DMS53 (cell line): ENCODE data around the gene CAMTA1.
A peak's percentile ranks its signal among the peaks of the same experiment; 100 is the strongest.

Experiments
- DNase-seq: peaks from one replicate; lab custom pipeline; 2025; lab: John Stamatoyannopoulos, UW

CAMTA1 gene

DNA sequence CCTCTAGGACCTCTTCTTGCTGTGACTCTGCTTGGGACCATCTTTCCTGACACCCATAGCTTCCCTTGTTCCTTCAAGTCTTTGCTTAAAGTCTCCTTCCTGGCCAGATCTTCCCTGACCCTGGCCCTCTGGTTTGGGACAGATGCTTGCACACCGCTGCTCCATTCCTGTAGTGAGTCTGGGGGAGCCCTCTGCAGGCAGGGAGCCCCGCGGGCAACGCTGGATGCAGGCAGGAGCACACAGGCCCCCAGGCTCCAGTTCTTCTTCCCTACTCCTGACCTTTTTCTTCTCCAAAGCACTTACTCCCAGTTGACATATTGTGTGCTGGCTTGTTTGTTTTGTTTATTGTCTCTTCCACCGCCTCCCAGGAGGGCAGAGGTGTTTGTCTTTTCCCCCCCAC, 413.4 kb downstream of the CAMTA1 start:
- no peak for DNase-seq

DNA sequence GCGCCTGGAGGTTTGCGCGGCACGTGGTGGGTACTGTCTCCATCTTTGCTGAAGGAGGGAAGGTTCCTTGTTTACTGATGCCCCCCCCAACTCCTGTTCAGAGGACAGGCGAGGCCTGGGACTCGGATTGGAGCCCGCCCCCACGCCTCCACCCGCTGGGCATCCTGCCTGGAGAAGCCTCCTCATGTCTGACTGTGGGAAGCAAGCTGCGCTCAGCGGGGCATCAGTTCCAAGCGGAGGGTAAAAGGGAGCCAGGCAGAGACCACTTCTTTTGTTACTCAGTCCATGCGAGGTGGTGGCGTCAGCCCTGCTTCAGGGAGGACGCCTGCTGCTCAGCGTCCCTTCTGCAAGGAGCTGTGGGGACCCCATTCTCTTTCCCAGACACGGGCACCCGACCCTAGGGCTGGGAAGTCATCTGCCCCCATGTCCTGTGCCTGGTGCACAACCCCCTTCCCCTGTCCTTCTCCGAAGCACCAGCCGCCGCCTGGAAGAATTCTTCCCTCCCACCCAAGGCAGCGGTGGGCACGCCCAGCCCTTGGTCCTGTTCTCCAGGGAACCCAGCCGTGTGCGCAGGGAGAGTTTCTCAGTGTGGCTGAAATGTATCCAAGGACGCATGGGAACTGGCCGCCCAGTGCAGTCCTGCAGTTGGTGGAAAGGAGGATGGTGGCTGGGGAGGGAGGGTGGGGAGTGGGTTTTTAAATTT, 414.0 kb downstream of the CAMTA1 start:
- no peak for DNase-seq

- peak; percentile 90 for DNase-seq
Observed at GRCh38 chr1:7207875-7208646, 422.8 kb downstream of the CAMTA1 start.

DNA sequence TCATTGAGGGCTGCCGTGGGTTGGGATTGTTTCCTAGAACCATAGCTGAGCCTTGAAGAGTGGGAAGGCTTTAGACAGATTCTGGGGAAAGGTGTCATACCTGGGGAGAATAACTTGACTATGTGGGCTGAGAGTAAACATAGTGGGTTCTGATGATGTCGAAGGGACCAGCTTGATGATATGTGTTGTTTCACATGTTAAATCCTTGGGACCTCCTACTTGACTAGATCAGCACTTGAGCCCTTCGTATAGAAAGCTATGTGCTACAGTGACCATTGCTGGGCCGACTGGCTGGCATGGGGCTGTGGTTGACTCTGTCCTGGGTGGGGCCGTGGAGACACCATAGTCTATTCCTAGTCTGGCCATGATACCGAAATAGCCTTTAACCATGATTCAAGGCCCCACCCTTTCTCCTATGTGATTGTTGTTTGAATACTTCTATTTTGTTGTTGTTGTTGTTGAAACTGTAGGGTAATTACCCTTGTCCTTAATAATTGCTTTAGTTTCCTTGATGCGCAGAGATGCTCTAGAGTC, 423.5 kb downstream of the CAMTA1 start:
- DNase-seq = no peak

- DNase-seq = no peak
Observed at GRCh38 chr1:7209336-7209735, 424.1 kb downstream of the CAMTA1 start.

GRCh38 chr1:7218210-7218832, 433.1 kb downstream of the CAMTA1 start:
- DNase-seq = peak; percentile 72

GRCh38 chr1:7219031-7219430, 433.8 kb downstream of the CAMTA1 start:
- DNase-seq = peak; percentile 55

- no peak for DNase-seq
Observed at GRCh38 chr1:7220007-7220406, 434.8 kb downstream of the CAMTA1 start.

- no peak for DNase-seq
Observed at GRCh38 chr1:7220712-7221252, 435.5 kb downstream of the CAMTA1 start.

GRCh38 chr1:7221826-7222694, 436.8 kb downstream of the CAMTA1 start:
- no peak for DNase-seq

DNA sequence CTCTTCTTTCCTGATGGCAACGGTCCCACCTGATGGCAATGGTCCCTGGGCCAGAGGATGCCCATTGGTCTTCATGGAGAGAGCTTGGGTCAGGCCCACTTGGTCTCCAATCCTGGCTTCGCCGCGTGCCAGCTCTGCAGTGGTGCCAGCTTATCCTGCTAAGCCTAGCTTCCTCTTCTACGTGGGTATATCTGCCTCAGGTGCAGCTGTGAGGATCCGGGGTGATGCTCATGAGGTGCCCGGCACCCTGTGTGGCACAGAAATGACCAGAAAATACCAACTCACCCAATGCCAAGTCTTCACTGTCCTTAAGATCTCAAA, 437.4 kb downstream of the CAMTA1 start:
- no peak for DNase-seq

GRCh38 chr1:7223334-7224080, 438.3 kb downstream of the CAMTA1 start:
- DNase-seq = peak; percentile 31

GRCh38 chr1:7224081-7224534, 438.9 kb downstream of the CAMTA1 start:
- no peak for DNase-seq

DNA sequence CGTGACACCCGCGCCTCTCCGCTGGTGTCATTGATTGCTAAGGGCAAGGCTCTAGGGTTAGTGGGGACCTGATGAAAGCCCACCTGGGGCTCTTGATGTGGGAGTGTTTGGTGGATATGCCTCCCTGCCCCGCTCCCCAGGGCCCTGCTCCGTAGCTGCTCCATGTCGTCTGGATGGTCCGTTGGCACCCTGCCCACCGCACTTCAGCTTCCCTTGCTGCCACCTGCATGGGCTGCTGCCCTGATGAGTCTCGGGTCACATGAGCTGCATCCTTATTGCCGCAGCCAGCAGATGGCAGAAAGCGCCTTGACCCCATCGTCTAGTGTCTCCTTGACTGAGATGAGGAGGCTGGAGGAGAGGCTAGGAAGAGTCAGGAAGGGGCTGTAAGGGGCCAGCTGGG, 439.4 kb downstream of the CAMTA1 start:
- DNase-seq = peak; percentile 90

- no peak for DNase-seq
Observed at GRCh38 chr1:7225711-7226505, 440.7 kb downstream of the CAMTA1 start.

DNA sequence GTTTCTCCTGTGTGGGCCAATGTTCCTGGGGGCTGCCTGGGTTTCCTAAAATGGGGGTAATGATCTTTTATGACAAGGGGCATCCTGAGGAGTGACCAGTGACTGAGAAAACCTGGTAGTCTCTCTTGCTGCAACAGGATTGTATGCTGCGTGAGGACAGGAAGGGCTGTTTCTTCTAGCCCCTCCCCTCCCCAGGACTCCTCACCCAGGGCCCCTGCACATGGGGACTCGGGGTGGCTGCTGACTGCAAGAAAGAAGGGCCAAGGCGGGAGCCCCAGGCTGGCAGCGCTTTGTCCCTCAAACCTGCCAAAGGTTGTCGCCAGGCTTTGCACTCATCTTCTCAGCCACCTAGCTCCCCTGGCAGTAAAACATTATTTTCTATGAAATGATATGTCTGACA, 442.4 kb downstream of the CAMTA1 start:
- no peak for DNase-seq

- DNase-seq = peak; percentile 14
Observed at GRCh38 chr1:7228252-7228961, 443.2 kb downstream of the CAMTA1 start.

DNA sequence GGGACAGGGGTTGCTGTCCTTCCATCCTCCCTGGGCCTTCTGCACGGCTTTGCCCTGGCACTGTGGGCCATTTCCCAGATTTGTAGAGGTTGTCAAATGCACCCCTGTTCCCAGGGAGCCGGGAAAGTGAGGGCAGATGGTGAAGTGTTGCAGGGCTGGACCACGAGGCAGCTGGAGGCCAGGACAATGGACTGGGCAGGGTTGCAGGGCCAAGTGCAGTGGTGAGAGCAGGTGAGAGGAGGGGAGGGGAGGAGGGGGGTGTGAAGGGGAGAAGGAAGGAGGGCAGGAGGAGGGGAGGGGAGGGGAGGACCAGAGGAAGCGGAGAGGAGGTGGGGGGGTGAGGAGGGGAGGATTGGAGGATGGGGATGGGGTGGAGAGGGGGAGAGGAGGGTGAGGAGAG, 443.9 kb downstream of the CAMTA1 start:
- DNase-seq = peak; percentile 17
